CD4-positive, alpha-beta T cell (primary cell): Measurements from ENCODE around the gene PASK. TPM values are rescaled to one million over a fixed set of nuclear protein-coding genes. Genes with fewer than 3 reads are reported as not detected.

Experiments used
- ATAC-seq: fragments of 200-7000 bp; cut with Tn5 transposase; one replicate; pipeline ENCODE4 v1.10.0; 2022; ENCODE audit warnings: mild to moderate bottlenecking; ENCODE audit not compliant: poor library complexity
- CTCF ChIA-PET: fragments of 350-600 bp; sonication (Branson Sonifier 250); formaldehyde crosslinking; loops from one replicate; lab custom pipeline; 2021; ENCODE audit warnings: antibody characterized with exemption, inconsistent platforms; lab: Charles Lee
- POLR2A ChIA-PET: fragments of 350-600 bp; sonication (Branson Sonifier 250); formaldehyde crosslinking; loops from one replicate; lab custom pipeline; 2021; ENCODE audit warnings: antibody characterized with exemption, inconsistent platforms; lab: Charles Lee
- DNase-seq, 14 experiments: peaks; one replicate each; pipeline ENCODE4 v3.0.0-alpha.2; 2013 to 2020; ENCODE audit warnings: mixed read lengths in 2 of 14
- H3K27ac ChIP-seq, 2 donors: one replicate each; pipeline versions ENCODE4 v1.5.1 to v1.7.0; 2013; ENCODE audit warnings: low read length in 2 of 2, low read depth in 1 of 2, mild to moderate bottlenecking in 1 of 2
- H3K27me3 ChIP-seq, 2 experiments: 1 replicate in 1 of 2; 2 replicates in 1 of 2; pipeline versions ENCODE4 v1.6.1 to v1.7.0; 2013; ENCODE audit warnings: low read length in 2 of 2, control low read depth in 1 of 2, mild to moderate bottlenecking in 1 of 2, moderate library complexity in 1 of 2; ENCODE audit not compliant: insufficient read depth in 2 of 2, control insufficient read depth in 1 of 2
- H3K36me3 ChIP-seq: one replicate; pipeline ENCODE4 v1.6.1; 2013; ENCODE audit warnings: low read length, control low read depth; ENCODE audit not compliant: insufficient read depth
- H3K4me1 ChIP-seq: one replicate; pipeline ENCODE4 v1.6.1; 2013; ENCODE audit warnings: low read length, control low read depth; ENCODE audit not compliant: insufficient read depth
- H3K4me3 ChIP-seq: one replicate; pipeline ENCODE4 v1.5.1; 2013; ENCODE audit warnings: mild to moderate bottlenecking, low read length, moderate library complexity
- H3K9me3 ChIP-seq, 2 experiments: 1 replicate in 1 of 2; 2 replicates in 1 of 2; pipeline versions ENCODE4 v1.6.1 to v1.7.0; 2013; ENCODE audit warnings: low read length in 2 of 2, mild to moderate bottlenecking in 2 of 2, control low read depth in 1 of 2, moderate library complexity in 1 of 2; ENCODE audit not compliant: control insufficient read depth in 1 of 2, insufficient read depth in 1 of 2
- H3K27ac Mint-ChIP-seq: one replicate; pipeline ENCODE4 v1.8.0; 2020; ENCODE audit warnings: mixed read lengths
- H3K27me3 Mint-ChIP-seq: one replicate; pipeline ENCODE4 v1.8.0; 2021; ENCODE audit warnings: mixed read lengths
- H3K36me3 Mint-ChIP-seq: one replicate; pipeline ENCODE4 v1.8.0; 2021; ENCODE audit warnings: low read depth, mixed read lengths
- H3K4me1 Mint-ChIP-seq: one replicate; pipeline ENCODE4 v1.8.0; 2021; ENCODE audit warnings: low read depth, mixed read lengths
- H3K4me3 Mint-ChIP-seq: one replicate; pipeline ENCODE4 v1.8.0; 2020; ENCODE audit warnings: mild to moderate bottlenecking, mixed read lengths
- H3K9me3 Mint-ChIP-seq: one replicate; pipeline ENCODE4 v1.8.0; 2020; ENCODE audit warnings: mixed read lengths
- CTCF ChIP-seq: fragments of 200-600 bp; IDR thresholded peaks from one replicate; pipeline ENCODE4 v1.8.0; 2022; ENCODE audit warnings: antibody characterized with exemption, mild to moderate bottlenecking
- intact Hi-C, 2 experiments: fragments of 100-400 bp; cut with DNase I in 1 of 2; cut with micrococcal nuclease in 1 of 2; formaldehyde crosslinking; loops; one replicate each; pipeline versions ENCODE4 v1.15.1 to v1.9.0; 2023 to 2025; cut with DNase I, micrococcal nuclease
- total RNA-seq, 174 experiments: library from RNA in 2 of 174; stranded (reverse) in 2 of 174; gene quantifications; one replicate each; pipeline ENCODE4 v1.2.3 and lab custom pipeline; 2021 to 2026

PASK gene
- total RNA-seq, 2 experiments from 2014 or later, result 78.0 to 87.9 TPM

GRCh38 chr2:241074901-241075540 is 74.3 kb downstream of the PASK start:
- H3K4me1 Mint-ChIP-seq, result peaks cover 6% of the 10 kb centered on the region
- H3K36me3 Mint-ChIP-seq, result peaks cover 19% of the 10 kb centered on the region
- no peaks in the 10 kb centered on the region for H3K27me3 Mint-ChIP-seq
- Histone ChIP-seq H3K27ac (no peak overlapping the region), H3K27me3 (no peaks in the 10 kb centered on the region), H3K9me3 (no peaks in the 10 kb centered on the region), H3K36me3 (peaks cover 13% of the 10 kb centered on the region), H3K4me1 (peaks cover 6% of the 10 kb centered on the region), H3K4me3 (no peak overlapping the region)
- TF ChIP-seq CTCF, result no peak
- intact Hi-C loops, result loop anchor here (10.0 kb wide), 2 partner anchors 60 to 160 kb away; no protein-coding TSS in a partner anchor
- no peak overlapping the region for H3K27ac Mint-ChIP-seq
- POLR2A ChIA-PET, result no interaction called here
- no peaks in the 10 kb centered on the region for H3K9me3 Mint-ChIP-seq
- H3K4me3 Mint-ChIP-seq, result no peak overlapping the region
- ATAC-seq (no peak), DNase-seq (no peak)
- CTCF ChIA-PET, result no interaction called here

GRCh38 chr2:241074065-241074818 is 75.0 kb downstream of the PASK start:
- no peak overlapping the region for H3K4me3 Mint-ChIP-seq

More at GRCh38 chr2:241074065-241074818, 75.0 kb downstream of the PASK start:
- intact Hi-C loops, result loop anchor here (10.0 kb wide), 2 partner anchors 59 to 159 kb away; no protein-coding TSS in a partner anchor
- Histone ChIP-seq H3K27me3 (no peaks in the 10 kb centered on the region), H3K4me1 (peaks cover 6% of the 10 kb centered on the region), H3K4me3 (no peak overlapping the region), H3K9me3 (no peaks in the 10 kb centered on the region), H3K36me3 (peaks cover 13% of the 10 kb centered on the region), H3K27ac (no peak overlapping the region)
- Mint-ChIP-seq H3K27ac (no peak overlapping the region), H3K36me3 (peaks cover 19% of the 10 kb centered on the region), H3K27me3 (no peaks in the 10 kb centered on the region), H3K9me3 (no peaks in the 10 kb centered on the region), H3K4me1 (peaks cover 6% of the 10 kb centered on the region)
- ATAC-seq (no peak), DNase-seq (no peak)
- ChIA-PET POLR2A (no interaction called here), CTCF (no interaction called here)
- no peak for TF ChIP-seq CTCF
